ENCODE results near the gene UQCC5.
"Not testable (repeated sequence)": the region's sequence is repeated elsewhere in the genome, so short reads cannot be mapped to it uniquely, and the experiment has no call there.

Gene UQCC5

GRCh38 chr3:52523386-52524257, 12.8 kb upstream of the UQCC5 start:
- peak in 1 of 2 donors; percentile 64 for DNase-seq
- no peak for TF ChIP-seq CTCF (IDR thresholded peaks at IDR 0.05)
- H3K36me3 ChIP-seq = peaks cover 0 to 30% (median 27%) of the 10 kb centered on the region in 3 donors
- no peaks in the 10 kb centered on the region for H3K9me3 ChIP-seq
- peak overlapping the region in 1 of 2 donors; percentile 92 for H3K27ac ChIP-seq
- no peaks in the 10 kb centered on the region for H3K27me3 ChIP-seq
- H3K4me1 ChIP-seq = peaks cover 0 to 39% (median 28%) of the 10 kb centered on the region in 4 donors
- intact Hi-C loops (cut with DNase I; ENCODE audit: low total_unique reads) = no loop called here
- no peak overlapping the region for H3K4me3 ChIP-seq

- H3K36me3 ChIP-seq = peaks cover 0 to 34% (median 27%) of the 10 kb centered on the region in 3 donors
- no peaks in the 10 kb centered on the region for H3K9me3 ChIP-seq
- H3K27me3 ChIP-seq = no peaks in the 10 kb centered on the region
- H3K4me3 ChIP-seq = peak overlapping the region in 1 of 2 donors; percentile 36
- peak overlapping the region; percentile 74 to 92 for H3K27ac ChIP-seq
- DNase-seq = no peak
- intact Hi-C loops (cut with DNase I; ENCODE audit: low total_unique reads) = no loop called here
- TF ChIP-seq CTCF (IDR thresholded peaks at IDR 0.05) = no peak
- peaks cover 0 to 37% (median 26%) of the 10 kb centered on the region in 4 donors for H3K4me1 ChIP-seq
Measured at GRCh38 chr3:52524258-52524751, 12.1 kb upstream of the UQCC5 start.

- TF ChIP-seq CTCF (IDR thresholded peaks at IDR 0.05) = no peak
- intact Hi-C loops (cut with DNase I; ENCODE audit: low total_unique reads) = no loop called here
- H3K9me3 ChIP-seq = no peaks in the 10 kb centered on the region
- no peaks in the 10 kb centered on the region for H3K27me3 ChIP-seq
- DNase-seq = peak in 1 of 2 donors; percentile 92
- H3K36me3 ChIP-seq = peaks cover 0 to 34% (median 27%) of the 10 kb centered on the region in 3 donors
- H3K4me3 ChIP-seq = peak overlapping the region in 1 of 2 donors; percentile 36
- H3K27ac ChIP-seq = peak overlapping the region; percentile 74 to 92
- H3K4me1 ChIP-seq = peaks cover 0 to 44% (median 33%) of the 10 kb centered on the region in 4 donors
Measured at GRCh38 chr3:52524752-52525679, 11.4 kb upstream of the UQCC5 start.

- Histone ChIP-seq H3K36me3 (peaks cover 0 to 34% (median 27%) of the 10 kb centered on the region in 3 donors), H3K4me3 (no peak overlapping the region), H3K27me3 (no peaks in the 10 kb centered on the region), H3K4me1 (peaks cover 0 to 54% (median 41%) of the 10 kb centered on the region in 4 donors), H3K9me3 (no peaks in the 10 kb centered on the region), H3K27ac (peak overlapping the region; percentile 74 to 92)
- peak in 1 of 2 donors; percentile 64 for DNase-seq
- TF ChIP-seq CTCF (IDR thresholded peaks at IDR 0.05) = no peak
- intact Hi-C loops (cut with DNase I; ENCODE audit: low total_unique reads) = no loop called here
Measured at GRCh38 chr3:52525680-52526561, 10.5 kb upstream of the UQCC5 start.

GRCh38 chr3:52526671-52527038, 9.8 kb upstream of the UQCC5 start:
- H3K4me3 ChIP-seq; H3K27me3 ChIP-seq; H3K9me3 ChIP-seq; intact Hi-C loops (cut with DNase I; ENCODE audit: low total_unique reads): not testable (repeated sequence)
- H3K4me1 ChIP-seq = peaks cover 0 to 61% (median 47%) of the 10 kb centered on the region in 4 donors
- peak in 1 of 2 donors; percentile 42 for DNase-seq
- peak overlapping the region; percentile 74 to 92 for H3K27ac ChIP-seq
- H3K36me3 ChIP-seq = peaks cover 0 to 34% (median 27%) of the 10 kb centered on the region in 3 donors

Data from tibial artery (tissue), 4 donors.